ENCODE results near the gene TCFL5. TPM values are rescaled to one million over a fixed set of nuclear protein-coding genes. Genes with fewer than 3 reads are reported as not detected.
"Not testable (repeated sequence)": the region's sequence is repeated elsewhere in the genome, so short reads cannot be mapped to it uniquely, and the experiment has no call there.

TCFL5 gene
- total RNA-seq, 6 experiments from 2014 or later: 19.9 to 25.2 (median 21.1) TPM

DNA sequence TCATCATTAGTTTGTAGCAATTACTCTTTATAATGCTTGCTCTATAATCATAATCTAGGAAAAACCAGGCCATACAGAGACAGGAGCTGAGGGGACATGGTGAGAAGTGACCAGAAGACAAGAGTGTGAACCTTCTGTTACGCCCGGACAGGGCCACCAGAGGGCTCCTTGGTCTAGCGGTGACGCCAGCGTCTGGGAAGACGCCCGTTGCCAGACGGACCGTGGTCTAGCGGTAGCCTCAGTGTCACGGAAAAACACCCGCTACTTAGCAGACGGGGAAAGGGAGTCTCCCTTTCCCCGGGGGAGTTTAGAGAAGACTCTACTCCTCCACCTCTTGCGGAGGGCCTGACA lies 12.0 kb upstream of the TCFL5 start:
- DNase-seq: peak; percentile 60
- Mint-ChIP-seq H3K27me3 (ENCODE audit: insufficient read depth) (peaks cover 13% of the 10 kb centered on the region), H3K4me1 (ENCODE audit: low read depth) (peaks cover 11% of the 10 kb centered on the region), H3K27ac (peak overlapping the region; percentile 17; the same call in 1 of the 2 replicates)
- not testable (repeated sequence) for H3K4me3 Mint-ChIP-seq; H3K36me3 Mint-ChIP-seq (ENCODE audit: low read depth); H3K9me3 Mint-ChIP-seq
- TF ChIP-seq CTCF (IDR thresholded peaks at IDR 0.05): peak; percentile 69

DNA sequence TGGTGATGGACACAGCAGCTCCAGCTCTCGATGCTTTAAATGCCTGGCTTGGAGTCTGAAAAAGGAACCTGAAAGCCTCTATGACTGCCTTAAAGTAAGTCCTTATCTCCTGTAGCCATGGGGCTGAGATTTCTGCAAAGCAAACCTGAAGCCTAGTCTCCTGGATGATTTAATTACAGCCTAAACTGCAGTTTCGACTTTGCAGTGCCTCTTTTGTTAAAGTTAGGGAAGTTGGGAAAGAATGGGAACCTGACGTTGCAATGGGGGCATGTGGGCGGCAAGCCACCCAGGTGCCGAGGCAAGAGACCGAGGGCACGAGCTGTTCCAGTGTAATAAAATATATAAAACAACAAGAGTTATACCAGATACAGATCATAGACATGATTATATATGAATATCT lies 11.7 kb upstream of the TCFL5 start:
- DNase-seq: no peak
- no peak for TF ChIP-seq CTCF (IDR thresholded peaks at IDR 0.05)
- H3K9me3 Mint-ChIP-seq: 0 out of 2 replicates have a peak, but pooled peaks cover 4% of the 10 kb centered on the region
- H3K36me3 Mint-ChIP-seq (ENCODE audit: low read depth): no peaks in the 10 kb centered on the region
- peaks cover 11% of the 10 kb centered on the region for H3K4me1 Mint-ChIP-seq (ENCODE audit: low read depth)
- H3K27me3 Mint-ChIP-seq (ENCODE audit: insufficient read depth): peaks cover 13% of the 10 kb centered on the region
- no peak overlapping the region for H3K4me3 Mint-ChIP-seq
- no peak overlapping the region for H3K27ac Mint-ChIP-seq

GRCh38 chr20:62872862-62873261 lies 11.2 kb upstream of the TCFL5 start:
- H3K27ac Mint-ChIP-seq: no peak overlapping the region
- no peak overlapping the region for H3K4me3 Mint-ChIP-seq
- no peak for TF ChIP-seq CTCF (IDR thresholded peaks at IDR 0.05)
- H3K4me1 Mint-ChIP-seq (ENCODE audit: low read depth): peaks cover 11% of the 10 kb centered on the region
- DNase-seq: no peak
- no peaks in the 10 kb centered on the region for H3K36me3 Mint-ChIP-seq (ENCODE audit: low read depth)
- H3K9me3 Mint-ChIP-seq: 0 out of 2 replicates have a peak, but pooled peaks cover 4% of the 10 kb centered on the region
- peaks cover 13% of the 10 kb centered on the region for H3K27me3 Mint-ChIP-seq (ENCODE audit: insufficient read depth)

GRCh38 chr20:62872184-62872847 lies 10.7 kb upstream of the TCFL5 start:
- no peak for TF ChIP-seq CTCF (IDR thresholded peaks at IDR 0.05)
- peaks cover 16% of the 10 kb centered on the region for H3K27me3 Mint-ChIP-seq (ENCODE audit: insufficient read depth)
- H3K36me3 Mint-ChIP-seq (ENCODE audit: low read depth): no peaks in the 10 kb centered on the region
- DNase-seq: no peak
- H3K27ac Mint-ChIP-seq: no peak overlapping the region
- 0 out of 2 replicates have a peak, but pooled peaks cover 4% of the 10 kb centered on the region for H3K9me3 Mint-ChIP-seq
- H3K4me1 Mint-ChIP-seq (ENCODE audit: low read depth): peaks cover 11% of the 10 kb centered on the region
- no peak overlapping the region for H3K4me3 Mint-ChIP-seq

DNA sequence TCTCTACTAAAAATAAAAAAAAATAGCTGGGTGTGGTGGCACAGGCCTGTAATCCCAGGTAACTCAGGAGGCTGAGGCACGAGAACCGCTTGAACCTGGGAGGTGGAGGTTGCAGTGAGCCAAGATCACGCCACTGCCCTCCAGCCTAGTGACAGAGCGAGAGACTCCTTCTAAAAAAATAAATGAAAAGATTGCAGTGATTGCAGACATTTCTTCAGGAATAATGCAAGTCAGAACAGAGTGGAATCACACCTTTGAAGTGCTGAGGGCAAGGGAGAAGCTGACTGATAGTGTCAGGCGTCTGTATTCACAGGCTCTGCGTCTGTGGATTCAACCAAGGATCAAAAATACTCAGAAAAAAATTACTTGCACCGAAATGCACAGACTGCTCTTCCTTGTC lies 2.6 kb upstream of the TCFL5 start:
- Mint-ChIP-seq H3K27me3 (ENCODE audit: insufficient read depth) (peaks cover 13% of the 10 kb centered on the region), H3K27ac (no peak overlapping the region), H3K4me3 (no peak overlapping the region), H3K36me3 (ENCODE audit: low read depth) (no peaks in the 10 kb centered on the region; the same call in 1 of the 2 replicates), H3K9me3 (no peaks in the 10 kb centered on the region; the same call in 1 of the 2 replicates), H3K4me1 (ENCODE audit: low read depth) (peaks cover 22% of the 10 kb centered on the region)
- no peak for DNase-seq
- TF ChIP-seq CTCF (IDR thresholded peaks at IDR 0.05): no peak

All from HFFc6 (cell line).